Measurements from ENCODE around the gene TUBB4B.
A peak's percentile ranks its signal among the peaks of the same experiment; 100 is the strongest.

Gene TUBB4B

GRCh38 chr9:137240841-137241489, at the start of gene TUBB4B:
Gene TUBB4B (plus strand): TSS chr9:137241287. CDS start chr9:137241361, 74 bp downstream.
- peaks cover 41% of the 10 kb centered on the region for H3K4me1 Mint-ChIP-seq (ENCODE audit: low read depth)
- H3K27ac Mint-ChIP-seq: peak within 1 kb of the TSS; percentile 98
- H3K27me3 Mint-ChIP-seq: peaks cover 2% of the 10 kb centered on the region
- peaks cover 36% of the 10 kb centered on the region for H3K36me3 Mint-ChIP-seq (ENCODE audit: low read depth)
- peak within 1 kb of the TSS; percentile 86 for H3K4me3 Mint-ChIP-seq
- H3K9me3 Mint-ChIP-seq: no peaks in the 10 kb centered on the region
- DNase-seq: peak; percentile 95

GRCh38 chr9:137191691-137192447, 49.2 kb upstream of the TUBB4B start:
- peaks cover 31% of the 10 kb centered on the region for H3K4me1 Mint-ChIP-seq (ENCODE audit: low read depth)
- no peaks in the 10 kb centered on the region for H3K27me3 Mint-ChIP-seq
- H3K4me3 Mint-ChIP-seq: no peak overlapping the region
- peak overlapping the region; percentile 40 for H3K27ac Mint-ChIP-seq
- H3K9me3 Mint-ChIP-seq: no peaks in the 10 kb centered on the region
- peaks cover 41% of the 10 kb centered on the region for H3K36me3 Mint-ChIP-seq (ENCODE audit: low read depth)
- DNase-seq: no peak

DNA sequence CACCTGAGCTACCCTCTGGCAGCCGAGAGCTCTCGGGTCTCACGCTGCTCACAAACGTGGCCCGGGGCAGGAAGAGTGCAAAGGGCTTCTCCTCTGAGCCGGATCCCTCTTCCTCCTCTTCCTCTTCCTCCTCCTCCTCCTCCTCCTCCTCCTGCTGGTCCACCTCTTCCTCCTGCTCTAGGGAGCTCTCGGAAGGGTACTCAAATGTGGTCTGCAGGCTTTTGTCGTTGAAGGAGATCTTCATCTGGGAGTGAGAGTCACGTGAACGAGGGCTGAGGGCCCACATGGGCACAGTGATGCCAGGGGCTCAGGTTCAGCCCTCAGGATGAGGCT, 48.7 kb upstream of the TUBB4B start:
- Mint-ChIP-seq H3K9me3 (no peaks in the 10 kb centered on the region), H3K27me3 (no peaks in the 10 kb centered on the region), H3K4me1 (ENCODE audit: low read depth) (peaks cover 26% of the 10 kb centered on the region), H3K4me3 (no peak overlapping the region), H3K36me3 (ENCODE audit: low read depth) (peaks cover 35% of the 10 kb centered on the region), H3K27ac (no peak overlapping the region)
- no peak for DNase-seq

DNA sequence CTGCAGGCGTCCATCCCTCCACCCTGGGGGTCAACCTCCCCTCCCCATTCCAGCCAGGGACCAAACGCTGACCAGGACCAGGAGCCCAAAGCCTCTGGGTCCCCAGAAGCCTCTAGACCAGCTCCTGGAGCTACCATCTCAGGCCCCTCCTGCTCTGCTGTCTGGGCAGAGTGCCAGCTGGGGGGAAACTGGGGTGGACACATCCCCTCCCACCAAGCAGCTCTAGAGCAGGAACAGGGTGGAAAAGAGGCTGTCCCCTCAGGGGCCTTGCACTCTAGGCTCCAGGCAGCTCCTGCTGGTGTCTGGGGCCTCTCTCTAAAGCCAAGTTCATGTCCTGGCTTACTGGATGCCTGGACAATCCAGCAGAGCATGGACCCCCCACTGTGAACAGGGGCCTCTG, 48.2 kb upstream of the TUBB4B start:
- Mint-ChIP-seq H3K27ac (no peak overlapping the region), H3K27me3 (no peaks in the 10 kb centered on the region), H3K36me3 (ENCODE audit: low read depth) (peaks cover 31% of the 10 kb centered on the region), H3K4me1 (ENCODE audit: low read depth) (peaks cover 24% of the 10 kb centered on the region), H3K9me3 (no peaks in the 10 kb centered on the region), H3K4me3 (no peak overlapping the region)
- DNase-seq: no peak

DNA sequence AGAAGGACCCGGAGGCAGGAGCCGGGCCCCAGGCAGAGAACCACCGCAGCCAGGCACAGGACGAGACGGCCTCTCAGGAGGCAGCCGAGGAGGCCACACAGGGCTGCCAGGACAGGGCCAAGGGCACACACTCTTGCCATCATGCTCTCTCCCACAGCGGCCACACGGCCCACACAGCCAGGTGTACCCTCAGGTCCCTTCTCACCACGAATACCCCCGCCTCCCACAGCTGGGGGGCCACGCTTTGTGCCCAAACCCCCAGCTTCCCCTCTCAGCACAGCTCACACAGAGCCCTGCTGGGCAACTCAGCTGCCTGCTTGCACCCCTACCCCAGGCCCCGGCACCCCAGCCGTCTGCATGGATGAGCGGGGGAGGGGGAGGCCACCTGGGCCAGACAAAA, 47.3 kb upstream of the TUBB4B start:
- no peaks in the 10 kb centered on the region for H3K9me3 Mint-ChIP-seq
- H3K36me3 Mint-ChIP-seq (ENCODE audit: low read depth): peaks cover 26% of the 10 kb centered on the region
- no peak for DNase-seq
- no peak overlapping the region for H3K27ac Mint-ChIP-seq
- no peaks in the 10 kb centered on the region for H3K27me3 Mint-ChIP-seq
- no peak overlapping the region for H3K4me3 Mint-ChIP-seq
- peaks cover 28% of the 10 kb centered on the region for H3K4me1 Mint-ChIP-seq (ENCODE audit: low read depth)

DNA sequence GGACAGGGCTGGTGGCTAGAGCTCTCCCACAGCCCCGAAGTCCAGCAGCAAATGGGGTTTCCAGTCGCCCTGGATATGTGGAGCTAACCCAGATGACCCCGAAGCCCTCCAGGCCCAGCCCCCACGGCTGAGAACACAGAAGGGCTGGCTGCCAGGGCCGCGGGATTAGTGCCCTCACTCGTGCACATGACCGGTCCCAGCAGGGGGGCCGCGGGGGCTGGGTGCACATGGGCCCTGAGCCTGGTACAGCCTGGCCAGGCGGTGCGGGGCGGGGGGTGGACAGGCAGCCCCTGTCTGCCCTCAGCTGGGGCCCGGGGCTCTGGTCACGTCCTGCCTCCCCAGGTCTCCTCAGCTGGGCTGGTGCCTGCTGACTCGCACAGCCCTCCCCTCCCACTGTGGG, 46.7 kb upstream of the TUBB4B start:
- no peak for DNase-seq
- Mint-ChIP-seq H3K4me1 (ENCODE audit: low read depth) (peaks cover 26% of the 10 kb centered on the region), H3K9me3 (no peaks in the 10 kb centered on the region), H3K36me3 (ENCODE audit: low read depth) (peaks cover 21% of the 10 kb centered on the region), H3K27me3 (no peaks in the 10 kb centered on the region), H3K27ac (no peak overlapping the region), H3K4me3 (no peak overlapping the region)

GRCh38 chr9:137194909-137195308, 46.2 kb upstream of the TUBB4B start:
- Mint-ChIP-seq H3K36me3 (ENCODE audit: low read depth) (peaks cover 17% of the 10 kb centered on the region), H3K4me3 (no peak overlapping the region), H3K27ac (no peak overlapping the region), H3K27me3 (no peaks in the 10 kb centered on the region), H3K4me1 (ENCODE audit: low read depth) (peaks cover 23% of the 10 kb centered on the region), H3K9me3 (no peaks in the 10 kb centered on the region)
- no peak for DNase-seq

GRCh38 chr9:137195525-137196220, 45.4 kb upstream of the TUBB4B start:
- no peak overlapping the region for H3K4me3 Mint-ChIP-seq
- no peak overlapping the region for H3K27ac Mint-ChIP-seq
- no peaks in the 10 kb centered on the region for H3K9me3 Mint-ChIP-seq
- DNase-seq: no peak
- H3K4me1 Mint-ChIP-seq (ENCODE audit: low read depth): peaks cover 17% of the 10 kb centered on the region
- no peaks in the 10 kb centered on the region for H3K27me3 Mint-ChIP-seq
- H3K36me3 Mint-ChIP-seq (ENCODE audit: low read depth): peaks cover 11% of the 10 kb centered on the region

- no peaks in the 10 kb centered on the region for H3K27me3 Mint-ChIP-seq
- H3K4me3 Mint-ChIP-seq: peak overlapping the region; percentile 33
- H3K36me3 Mint-ChIP-seq (ENCODE audit: low read depth): peaks cover 8% of the 10 kb centered on the region
- DNase-seq: no peak
- H3K27ac Mint-ChIP-seq: no peak overlapping the region
- H3K4me1 Mint-ChIP-seq (ENCODE audit: low read depth): peaks cover 29% of the 10 kb centered on the region
- no peaks in the 10 kb centered on the region for H3K9me3 Mint-ChIP-seq
Measured at GRCh38 chr9:137198051-137198901, 42.8 kb upstream of the TUBB4B start.

GRCh38 chr9:137198902-137199283, 42.2 kb upstream of the TUBB4B start:
- H3K4me3 Mint-ChIP-seq: peak overlapping the region; percentile 33
- H3K9me3 Mint-ChIP-seq: no peaks in the 10 kb centered on the region
- no peak overlapping the region for H3K27ac Mint-ChIP-seq
- no peak for DNase-seq
- H3K27me3 Mint-ChIP-seq: no peaks in the 10 kb centered on the region
- peaks cover 8% of the 10 kb centered on the region for H3K36me3 Mint-ChIP-seq (ENCODE audit: low read depth)
- H3K4me1 Mint-ChIP-seq (ENCODE audit: low read depth): peaks cover 33% of the 10 kb centered on the region

DNA sequence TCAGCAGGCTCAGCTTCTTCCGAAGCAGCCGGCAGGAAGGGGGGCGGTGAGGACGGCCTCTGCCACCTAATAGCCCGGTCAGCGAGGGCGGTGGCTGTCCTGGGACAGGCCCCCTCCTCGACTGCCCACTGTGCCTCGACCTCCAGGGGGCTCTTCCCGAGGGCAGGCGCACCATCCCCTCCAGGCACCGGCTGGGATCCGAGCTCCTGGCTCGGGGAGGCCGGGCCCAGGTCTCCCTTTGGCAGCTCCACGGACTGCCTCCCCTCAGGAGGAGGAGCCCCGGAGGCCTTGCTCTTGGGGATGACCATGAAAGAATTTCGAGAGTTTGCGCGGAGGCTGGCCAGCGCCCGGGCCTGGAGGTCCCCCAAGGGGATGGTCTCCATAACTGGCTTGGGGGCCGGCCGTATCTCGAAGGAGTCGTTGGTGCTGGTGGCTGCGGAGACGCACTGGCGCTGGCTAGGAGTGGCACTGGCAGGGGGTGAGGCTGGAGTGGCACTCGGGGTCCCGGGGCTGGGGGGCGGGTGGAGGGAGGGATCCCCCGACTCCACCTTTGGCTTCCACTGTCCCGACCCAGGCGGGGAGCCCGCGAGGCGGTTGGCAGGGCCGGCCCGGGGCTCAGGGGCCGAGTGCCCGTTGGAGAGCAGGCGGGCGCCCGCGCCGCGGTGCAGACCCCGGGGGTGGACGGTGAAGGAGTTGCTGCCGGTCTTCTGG, 41.5 kb upstream of the TUBB4B start:
- Mint-ChIP-seq H3K4me3 (peak overlapping the region; percentile 77), H3K4me1 (ENCODE audit: low read depth) (peaks cover 40% of the 10 kb centered on the region), H3K27me3 (no peaks in the 10 kb centered on the region), H3K27ac (peak overlapping the region; percentile 68), H3K36me3 (ENCODE audit: low read depth) (peaks cover 14% of the 10 kb centered on the region), H3K9me3 (no peaks in the 10 kb centered on the region)
- DNase-seq: no peak

DNA sequence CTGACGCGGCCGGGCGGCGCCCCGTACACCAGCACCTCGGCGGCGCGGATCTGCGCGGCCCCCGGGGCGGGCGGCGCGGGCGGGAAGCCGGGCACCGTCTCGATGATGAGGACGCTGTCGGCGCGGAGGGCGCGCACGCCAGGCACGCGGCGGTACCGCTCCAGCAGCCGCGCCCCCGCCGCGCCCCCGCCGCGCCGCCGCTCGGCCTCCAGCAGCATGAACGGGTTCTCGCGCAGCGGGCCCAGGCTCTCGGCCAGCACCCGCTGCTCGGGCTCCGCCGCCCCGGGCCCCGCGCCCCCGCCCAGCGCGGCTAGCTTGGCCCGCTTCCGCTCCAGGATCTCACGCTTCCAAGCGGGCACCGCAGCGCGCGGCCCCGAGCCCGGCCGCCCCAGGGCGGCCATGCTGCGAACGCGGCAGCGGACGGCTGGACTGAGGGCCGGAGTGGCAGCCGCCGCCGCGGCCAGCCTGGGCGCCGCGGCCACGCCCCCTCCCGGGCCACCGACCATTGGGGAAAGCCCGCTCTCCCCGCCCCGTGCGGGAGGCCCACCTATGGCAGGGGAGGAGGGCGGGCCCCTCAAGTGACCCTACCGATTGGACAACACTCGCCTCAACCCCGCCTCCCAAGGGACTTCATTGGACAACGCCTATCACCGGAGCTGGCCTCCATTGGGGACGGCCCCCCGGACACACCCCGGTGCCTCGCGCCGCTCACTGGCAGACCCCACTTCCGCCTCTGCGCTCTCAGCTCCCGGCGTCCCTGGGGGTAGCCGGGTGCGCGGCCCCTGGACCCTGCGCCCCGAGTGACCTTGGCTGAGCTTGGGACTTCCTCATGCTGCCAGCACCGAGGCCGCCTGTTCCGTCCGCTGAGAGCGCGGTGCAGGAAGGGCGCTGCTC, 40.5 kb upstream of the TUBB4B start, which contains the start of gene TPRN:
Gene TPRN (minus strand): TSS at position 431 of the 894 bp plus-strand sequence. CDS start 30 bp downstream, at position 401.
- Mint-ChIP-seq H3K4me1 (ENCODE audit: low read depth) (peaks cover 42% of the 10 kb centered on the region), H3K4me3 (peak within 1 kb of the TSS; percentile 87), H3K27ac (peak within 1 kb of the TSS; percentile 90), H3K36me3 (ENCODE audit: low read depth) (peaks cover 20% of the 10 kb centered on the region), H3K9me3 (no peaks in the 10 kb centered on the region), H3K27me3 (no peaks in the 10 kb centered on the region)
- peak; percentile 96 for DNase-seq

Measured in activated T-cell treated with anti-CD3 and anti-CD28 coated beads, Interleukin-2, amount 50 U/mL, for 24 hours (primary cell).